ENCODE data around the gene C2orf78. TPM values are rescaled to one million over a fixed set of nuclear protein-coding genes. Genes with fewer than 3 reads are reported as not detected.
"Not testable (repeated sequence)": the region's sequence is repeated elsewhere in the genome, so short reads cannot be mapped to it uniquely, and the experiment has no call there.

C2orf78 gene, protein sequence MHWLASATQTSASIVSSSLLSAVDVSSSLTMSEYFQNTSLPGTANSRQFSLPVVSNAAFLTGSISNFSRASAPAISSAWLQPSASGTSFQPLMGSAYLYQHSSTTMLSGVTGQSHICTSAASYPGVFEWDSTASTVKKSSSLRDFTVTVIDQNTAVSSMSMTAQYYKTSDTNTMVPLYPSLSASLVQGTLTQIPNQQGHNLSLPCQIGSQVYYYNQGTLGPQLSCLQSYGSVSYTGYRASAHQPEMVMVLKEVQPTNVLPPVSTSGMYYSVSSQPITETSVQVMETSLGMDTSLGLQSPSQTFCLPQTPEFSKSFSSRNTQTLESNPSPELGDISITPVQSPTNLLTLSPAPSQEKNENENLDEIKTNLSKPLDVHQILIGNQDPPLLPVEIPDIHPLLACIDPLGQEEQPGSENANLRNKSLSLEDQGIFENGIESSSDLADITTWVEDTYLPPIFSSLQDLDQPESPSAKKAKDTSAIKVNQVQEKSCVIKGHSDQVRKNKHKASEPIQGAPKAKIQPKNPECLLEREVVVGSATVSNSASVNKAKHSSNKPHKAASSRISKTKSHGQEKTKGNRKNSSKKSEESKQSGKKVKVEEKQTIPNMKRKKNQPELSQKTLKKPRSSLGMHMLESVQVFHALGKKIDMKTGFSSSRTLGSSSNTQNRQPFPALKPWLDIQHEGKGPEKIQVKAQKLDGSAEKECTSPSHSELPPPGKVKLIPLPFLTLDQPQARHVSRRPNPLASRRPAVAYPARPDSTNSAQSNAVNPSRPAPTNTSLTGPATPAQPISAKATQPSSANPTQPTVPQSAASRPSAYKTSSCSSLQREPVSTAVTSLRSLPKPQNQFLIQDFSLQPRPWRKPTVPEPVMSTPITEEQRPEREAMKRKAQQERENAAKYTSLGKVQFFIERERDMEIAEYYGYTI
- total RNA-seq (not detected), polyA plus RNA-seq (under 1 TPM in 1 of 2 donors, not detected in 1; 0.02 TPM)

DNA sequence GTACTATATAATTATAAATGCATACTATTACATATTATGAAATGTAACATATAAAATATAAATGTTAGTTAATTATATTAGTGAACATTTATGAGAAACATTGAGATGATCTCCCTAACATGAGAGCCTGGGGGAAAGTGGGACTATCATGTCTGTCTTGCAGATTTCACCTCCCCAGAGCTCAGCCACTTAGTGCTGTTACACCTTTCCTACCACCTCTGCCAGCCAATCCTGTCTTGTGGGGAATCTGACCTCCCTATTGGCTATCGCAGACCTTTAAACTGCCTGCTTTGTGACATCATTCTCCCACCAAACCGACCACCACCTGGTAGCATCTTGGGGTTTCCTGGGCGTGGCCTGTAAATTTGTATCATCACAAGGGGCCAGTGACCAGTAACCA lies at the start of gene C2orf78:
TSS of gene C2orf78 (plus strand) at position 301 of the 400 bp plus-strand sequence. CDS start 127 bp downstream, outside the sequence.
- not testable (repeated sequence) for DNase-seq (ENCODE audit: low spot score); H3K9me3 ChIP-seq (ENCODE audit: control insufficient read depth in 4 of 4, low read length in 3 of 4); H3K4me1 ChIP-seq (ENCODE audit: control insufficient read depth in 4 of 4, insufficient read depth in 4 of 4, low read length in 3 of 4); H3K4me3 ChIP-seq (ENCODE audit: low read depth in 1 of 3, low read length in 3 of 3); H3K36me3 ChIP-seq (ENCODE audit: control insufficient read depth in 4 of 4, insufficient read depth in 3 of 4, low read depth in 1 of 4, low read length in 3 of 4); H3K27ac ChIP-seq (ENCODE audit: low read depth in 1 of 2, low read length in 2 of 2); H3K9ac ChIP-seq (ENCODE audit: low read depth in 1 of 2, low read length in 2 of 2); H3K27me3 ChIP-seq (ENCODE audit: control insufficient read depth in 4 of 4, insufficient read depth in 4 of 4, low read length in 3 of 4)
- WGBS, result 60% methylated on average over 3 of the region's 3 CpGs

DNA sequence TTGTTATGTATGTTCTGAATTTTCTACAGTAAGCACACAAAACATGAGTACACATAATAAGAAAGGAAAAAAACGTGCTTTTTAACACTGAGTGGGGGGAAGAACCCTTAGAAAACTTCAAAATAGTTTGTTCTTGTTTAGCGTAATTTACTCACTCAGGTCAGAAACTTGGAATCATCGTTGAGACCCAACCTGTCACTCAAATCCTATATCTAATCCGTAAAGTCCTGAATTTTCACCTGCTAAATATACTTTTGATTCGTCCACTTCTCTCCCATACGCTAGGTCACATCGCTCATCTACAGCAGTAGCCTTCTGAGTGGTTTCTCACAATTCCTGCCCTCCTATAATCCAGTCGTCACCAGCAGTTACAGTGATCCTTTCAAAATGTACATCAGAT lies 47.6 kb upstream of the C2orf78 start:
- Histone ChIP-seq H3K27me3 (ENCODE audit: control insufficient read depth in 4 of 4, insufficient read depth in 4 of 4, low read length in 3 of 4) (no peaks in the 10 kb centered on the region), H3K9me3 (ENCODE audit: control insufficient read depth in 4 of 4, low read length in 3 of 4) (peaks cover 0 to 4% (median 0%) of the 10 kb centered on the region in 4 donors), H3K36me3 (ENCODE audit: control insufficient read depth in 4 of 4, insufficient read depth in 3 of 4, low read depth in 1 of 4, low read length in 3 of 4) (peaks cover 0 to 19% (median 18%) of the 10 kb centered on the region in 4 donors), H3K9ac (ENCODE audit: low read depth in 1 of 2, low read length in 2 of 2) (peak overlapping the region; percentile 68 to 79), H3K4me3 (ENCODE audit: low read depth in 1 of 3, low read length in 3 of 3) (peak overlapping the region; percentile 70 to 100 (median 93)), H3K4me1 (ENCODE audit: control insufficient read depth in 4 of 4, insufficient read depth in 4 of 4, low read length in 3 of 4) (peaks cover 0 to 17% (median 12%) of the 10 kb centered on the region in 4 donors), H3K27ac (ENCODE audit: low read depth in 1 of 2, low read length in 2 of 2) (peak overlapping the region; percentile 43 to 64)
- WGBS, result 12% methylated on average over 8 of the region's 8 CpGs
- DNase-seq (ENCODE audit: low spot score), result no peak
- no peak for TF ChIP-seq RXRA (IDR thresholded peaks at IDR 0.05)
- TF ChIP-seq SP1 (IDR thresholded peaks at IDR 0.05), result no peak
- TF ChIP-seq HNF4A (conservative IDR thresholded peaks at IDR 0.05), result no peak
- TF ChIP-seq FOXA2 (IDR thresholded peaks at IDR 0.05), result no peak
- no peak for TF ChIP-seq NR2F2 (IDR thresholded peaks at IDR 0.05)
- TF ChIP-seq, protein P1, sequence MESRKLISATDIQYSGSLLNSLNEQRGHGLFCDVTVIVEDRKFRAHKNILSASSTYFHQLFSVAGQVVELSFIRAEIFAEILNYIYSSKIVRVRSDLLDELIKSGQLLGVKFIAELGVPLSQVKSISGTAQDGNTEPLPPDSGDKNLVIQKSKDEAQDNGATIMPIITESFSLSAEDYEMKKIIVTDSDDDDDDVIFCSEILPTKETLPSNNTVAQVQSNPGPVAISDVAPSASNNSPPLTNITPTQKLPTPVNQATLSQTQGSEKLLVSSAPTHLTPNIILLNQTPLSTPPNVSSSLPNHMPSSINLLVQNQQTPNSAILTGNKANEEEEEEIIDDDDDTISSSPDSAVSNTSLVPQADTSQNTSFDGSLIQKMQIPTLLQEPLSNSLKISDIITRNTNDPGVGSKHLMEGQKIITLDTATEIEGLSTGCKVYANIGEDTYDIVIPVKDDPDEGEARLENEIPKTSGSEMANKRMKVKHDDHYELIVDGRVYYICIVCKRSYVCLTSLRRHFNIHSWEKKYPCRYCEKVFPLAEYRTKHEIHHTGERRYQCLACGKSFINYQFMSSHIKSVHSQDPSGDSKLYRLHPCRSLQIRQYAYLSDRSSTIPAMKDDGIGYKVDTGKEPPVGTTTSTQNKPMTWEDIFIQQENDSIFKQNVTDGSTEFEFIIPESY (IDR thresholded peaks at IDR 0.05), result no peak
- TF ChIP-seq, protein P2, sequence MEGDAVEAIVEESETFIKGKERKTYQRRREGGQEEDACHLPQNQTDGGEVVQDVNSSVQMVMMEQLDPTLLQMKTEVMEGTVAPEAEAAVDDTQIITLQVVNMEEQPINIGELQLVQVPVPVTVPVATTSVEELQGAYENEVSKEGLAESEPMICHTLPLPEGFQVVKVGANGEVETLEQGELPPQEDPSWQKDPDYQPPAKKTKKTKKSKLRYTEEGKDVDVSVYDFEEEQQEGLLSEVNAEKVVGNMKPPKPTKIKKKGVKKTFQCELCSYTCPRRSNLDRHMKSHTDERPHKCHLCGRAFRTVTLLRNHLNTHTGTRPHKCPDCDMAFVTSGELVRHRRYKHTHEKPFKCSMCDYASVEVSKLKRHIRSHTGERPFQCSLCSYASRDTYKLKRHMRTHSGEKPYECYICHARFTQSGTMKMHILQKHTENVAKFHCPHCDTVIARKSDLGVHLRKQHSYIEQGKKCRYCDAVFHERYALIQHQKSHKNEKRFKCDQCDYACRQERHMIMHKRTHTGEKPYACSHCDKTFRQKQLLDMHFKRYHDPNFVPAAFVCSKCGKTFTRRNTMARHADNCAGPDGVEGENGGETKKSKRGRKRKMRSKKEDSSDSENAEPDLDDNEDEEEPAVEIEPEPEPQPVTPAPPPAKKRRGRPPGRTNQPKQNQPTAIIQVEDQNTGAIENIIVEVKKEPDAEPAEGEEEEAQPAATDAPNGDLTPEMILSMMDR (IDR thresholded peaks at IDR 0.05; ENCODE audit: low read depth, low read length, missing input control), result no peak
- TF ChIP-seq JUND (IDR thresholded peaks at IDR 0.05), result no peak
- TF ChIP-seq TAF1 (conservative IDR thresholded peaks at IDR 0.05), result no peak
